Measurements from ENCODE around the gene TUT7.
"Not testable (repeated sequence)": the region's sequence is repeated elsewhere in the genome, so short reads cannot be mapped to it uniquely, and the experiment has no call there.

The TUT7 gene

DNA sequence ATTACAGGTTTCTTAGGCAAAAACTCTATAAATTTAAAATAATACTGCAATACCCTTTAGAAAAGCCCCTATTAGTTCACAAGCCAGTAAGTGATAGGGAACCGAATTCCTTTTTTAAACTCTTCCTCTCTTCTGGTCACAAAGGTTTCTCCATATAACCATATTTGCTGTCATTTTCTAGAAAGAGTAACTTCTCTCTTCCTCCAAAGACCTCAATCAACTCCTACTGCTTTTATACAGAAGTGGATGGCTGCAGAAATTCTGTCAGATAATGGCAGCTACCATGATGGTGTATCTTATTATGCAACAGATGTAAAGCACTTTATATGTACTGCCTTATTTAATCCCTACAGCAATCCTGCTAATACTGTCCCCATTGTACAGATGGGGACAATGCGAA is 6.2 kb downstream of the TUT7 start:
- no peak for DNase-seq (ENCODE audit: low spot score)

DNA sequence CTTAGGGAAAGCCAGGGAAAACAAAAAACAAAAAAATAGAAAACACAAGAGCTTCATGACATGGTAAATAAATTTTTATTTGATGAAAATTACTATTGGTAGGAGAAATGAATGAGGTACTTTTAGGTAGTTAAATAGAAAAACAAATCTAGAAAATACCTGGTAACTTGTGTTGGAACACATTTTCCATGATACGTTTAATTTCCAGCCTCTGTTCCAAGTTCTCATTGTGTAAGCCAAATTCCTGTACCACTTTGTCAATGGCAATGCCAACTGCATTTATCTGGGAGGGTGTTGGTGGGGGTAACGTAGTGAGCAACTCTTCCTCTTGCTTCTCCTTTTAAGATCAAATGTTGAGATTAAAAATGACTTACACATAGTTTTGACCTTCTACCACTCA is 9.4 kb downstream of the TUT7 start:
- DNase-seq (ENCODE audit: low spot score) = no peak

DNA sequence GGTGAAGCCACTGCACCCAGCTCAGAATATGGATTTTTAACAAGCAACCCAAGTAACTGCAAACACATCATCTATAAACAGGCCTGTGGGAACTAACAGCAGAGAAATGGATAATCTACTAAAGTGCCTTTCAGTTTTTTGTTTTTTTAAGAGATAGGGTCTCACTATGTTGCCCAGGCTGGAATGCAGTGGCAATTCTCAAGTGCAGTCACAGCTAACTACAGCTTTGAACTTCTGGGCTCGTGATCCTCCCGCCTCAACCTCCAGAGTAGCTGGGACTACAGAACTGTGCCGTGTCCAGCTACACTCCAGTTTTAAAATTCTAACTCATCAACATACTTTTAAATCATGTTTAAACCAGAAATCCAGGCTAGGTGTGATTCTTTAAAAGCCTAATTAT is 11.9 kb downstream of the TUT7 start:
- no peak for DNase-seq (ENCODE audit: low spot score)

DNA sequence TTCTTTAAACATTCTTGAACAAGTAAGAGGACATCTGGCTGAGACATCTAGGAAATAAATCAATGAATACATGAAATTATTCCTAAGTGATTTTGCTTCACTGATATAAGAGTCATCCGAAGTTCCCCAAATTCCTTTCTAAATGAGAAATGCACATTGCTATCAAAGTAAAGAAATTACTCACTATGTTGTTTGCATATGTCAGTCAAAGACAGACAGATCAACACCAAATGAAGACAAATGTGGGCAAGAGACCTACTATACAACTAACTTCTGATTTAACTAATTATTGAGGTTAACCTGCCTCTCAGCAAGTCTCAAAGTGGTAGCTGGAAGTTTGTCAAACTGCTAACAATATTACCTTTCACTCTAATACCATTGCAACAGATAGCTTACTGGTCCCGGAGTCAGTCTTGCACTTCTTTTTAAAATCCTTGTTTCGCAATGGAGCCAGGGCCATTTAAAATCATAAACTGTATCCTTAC is 13.2 kb downstream of the TUT7 start:
- DNase-seq (ENCODE audit: low spot score) = no peak

DNA sequence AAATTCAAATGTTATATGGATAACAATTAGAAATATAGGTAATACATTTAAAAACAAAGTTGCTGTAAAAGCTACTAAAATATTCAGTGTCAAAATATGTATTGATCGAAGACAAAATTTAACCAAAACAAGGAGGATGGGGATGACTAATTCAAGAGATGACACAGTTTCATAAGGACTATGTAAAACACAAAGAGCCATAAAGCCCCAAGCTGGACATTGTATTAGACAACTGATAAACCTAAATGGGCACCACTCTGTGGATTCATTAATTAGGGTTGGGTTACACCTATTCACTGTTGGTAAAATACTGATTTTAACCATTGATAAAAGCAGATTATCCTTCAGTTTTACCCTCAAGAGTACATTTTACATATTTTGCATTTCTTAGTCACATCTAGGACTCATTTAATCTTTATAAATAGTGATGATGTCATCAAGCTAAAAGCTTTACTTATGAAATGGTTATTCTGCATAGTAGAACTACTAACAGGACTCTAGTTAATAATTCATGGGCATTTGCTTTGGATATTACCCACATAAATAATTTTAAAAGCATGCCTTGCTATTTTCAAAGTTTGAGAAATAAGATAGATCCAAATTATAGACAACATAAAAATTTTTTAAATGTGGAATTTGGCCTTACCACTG is 13.7 kb downstream of the TUT7 start:
- DNase-seq (ENCODE audit: low spot score) = no peak

DNA sequence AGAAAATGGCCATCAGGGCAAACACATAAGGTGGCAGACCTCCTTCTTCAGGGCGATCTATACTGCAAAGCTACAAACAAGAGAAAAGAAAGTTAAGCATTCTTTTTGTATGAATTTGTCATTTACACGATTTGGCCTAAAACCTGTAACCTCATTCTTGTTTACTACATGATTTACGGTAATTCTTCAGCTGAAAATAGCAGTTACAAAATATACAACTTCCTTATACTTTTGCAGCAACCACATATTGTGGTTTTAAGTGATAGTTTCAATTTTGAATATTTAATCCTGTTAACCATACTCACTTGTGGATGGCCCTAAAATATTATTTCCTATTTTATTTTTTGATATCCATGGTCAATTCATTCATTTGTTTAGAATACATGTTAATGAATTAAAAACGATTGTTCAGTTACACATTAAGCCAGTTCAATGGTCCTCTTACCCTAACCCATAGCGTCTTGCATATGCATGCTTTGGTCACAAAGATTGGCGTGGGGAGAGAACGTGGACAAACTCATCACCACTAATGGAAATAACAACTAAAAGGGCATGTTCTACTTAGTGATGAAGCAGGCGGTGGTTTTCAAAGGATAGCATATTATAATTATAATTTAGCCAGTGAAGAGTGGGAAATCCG is 16.6 kb downstream of the TUT7 start:
- no peak for DNase-seq (ENCODE audit: low spot score)

DNA sequence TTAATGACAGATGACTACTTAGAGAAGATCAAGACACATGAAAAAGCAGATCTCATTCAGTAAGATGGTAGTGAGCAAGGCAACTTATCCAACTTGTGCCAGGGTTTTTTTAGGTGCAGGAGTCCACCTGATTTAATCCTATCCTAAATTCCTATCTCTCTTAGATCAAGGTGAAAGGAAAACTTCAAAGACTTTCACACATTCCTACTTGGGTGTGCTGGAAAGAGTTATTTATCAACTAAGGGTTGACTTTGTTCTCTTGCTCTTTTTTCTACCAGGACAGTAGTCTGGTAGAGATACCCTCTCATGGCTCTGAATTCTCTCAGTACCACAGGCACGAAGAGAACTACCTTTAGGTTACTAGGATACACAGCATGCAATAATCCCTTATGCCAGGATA is 18.2 kb downstream of the TUT7 start:
- DNase-seq (ENCODE audit: low spot score) = no peak

DNA sequence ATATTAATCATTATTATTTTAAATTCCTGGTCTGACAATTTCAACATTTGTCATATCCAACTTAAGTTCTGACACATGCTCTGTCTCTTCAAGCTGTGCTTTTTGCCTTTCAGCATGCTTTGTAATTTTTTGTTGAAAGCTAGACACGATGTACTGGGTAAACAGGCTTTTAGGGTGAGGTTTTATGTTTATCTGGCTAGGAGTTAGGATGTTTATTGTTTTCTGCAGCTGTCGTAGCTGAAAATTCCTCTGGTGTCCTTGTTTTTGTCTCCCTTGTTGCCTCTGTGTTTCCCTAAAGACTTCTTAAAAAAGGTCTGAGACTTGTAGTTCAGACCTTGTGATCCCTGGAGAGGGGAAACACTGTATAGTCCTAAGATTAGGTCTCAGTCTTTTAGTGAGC is 20.6 kb downstream of the TUT7 start:
- no peak for DNase-seq (ENCODE audit: low spot score)

DNA sequence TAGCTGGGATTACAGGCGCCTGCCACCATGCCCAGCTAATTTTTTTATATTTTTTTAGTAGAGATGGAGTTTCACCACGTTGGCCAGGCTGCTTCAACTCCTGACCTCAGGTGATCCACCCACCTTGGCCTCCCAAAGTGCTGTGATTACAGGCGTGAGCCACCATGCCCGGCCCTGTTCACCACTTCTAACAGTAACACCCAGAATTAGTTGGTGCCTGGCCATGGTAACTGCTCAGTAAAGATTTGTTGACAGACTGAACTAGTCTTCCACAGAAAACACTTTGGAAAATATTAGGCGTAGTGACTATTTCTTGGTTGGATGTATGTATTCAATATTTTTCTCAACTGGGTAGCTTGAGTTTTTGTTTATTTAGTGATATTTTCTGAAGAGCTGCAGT is 24.0 kb downstream of the TUT7 start:
- no peak for DNase-seq (ENCODE audit: low spot score)

DNA sequence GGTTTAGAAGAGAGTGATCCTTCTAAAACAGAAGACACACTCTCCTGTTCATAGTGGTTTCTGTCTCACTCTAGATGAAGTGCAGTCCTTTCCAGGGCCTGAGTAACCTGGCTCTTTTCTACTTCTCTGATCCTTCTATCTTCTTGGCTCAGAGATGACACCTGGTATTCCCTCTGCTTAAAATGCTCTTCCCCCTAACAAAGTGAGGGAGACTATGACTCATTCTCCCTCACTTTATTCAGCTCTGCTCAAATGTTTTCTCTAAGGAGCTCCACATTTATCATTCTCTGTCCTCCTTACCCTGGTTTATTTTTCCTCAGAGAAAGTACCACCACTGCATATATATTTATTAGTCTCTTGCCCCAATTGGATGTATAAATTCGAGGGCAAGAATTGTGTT is 24.6 kb downstream of the TUT7 start:
- DNase-seq (ENCODE audit: low spot score) = no peak

DNA sequence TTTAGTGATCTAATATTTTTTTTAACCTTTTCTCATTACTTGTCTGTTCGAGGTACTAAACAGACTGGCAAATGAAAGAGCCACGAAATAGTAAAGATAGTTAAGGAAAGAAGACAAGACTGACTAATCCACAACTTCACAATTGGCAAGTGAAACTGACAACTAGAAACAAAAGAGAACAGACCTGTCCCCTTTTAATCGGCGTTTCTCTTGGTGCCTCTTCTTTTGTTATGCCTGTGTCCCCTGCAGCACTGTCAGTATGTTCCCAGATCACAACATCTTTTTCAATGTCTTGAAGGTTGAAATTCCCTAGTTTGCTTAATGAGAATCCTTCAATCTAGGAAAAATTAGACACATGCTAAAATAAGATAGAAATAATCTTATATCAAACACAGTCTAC is 26.1 kb downstream of the TUT7 start:
- no peak for DNase-seq (ENCODE audit: low spot score)

DNA sequence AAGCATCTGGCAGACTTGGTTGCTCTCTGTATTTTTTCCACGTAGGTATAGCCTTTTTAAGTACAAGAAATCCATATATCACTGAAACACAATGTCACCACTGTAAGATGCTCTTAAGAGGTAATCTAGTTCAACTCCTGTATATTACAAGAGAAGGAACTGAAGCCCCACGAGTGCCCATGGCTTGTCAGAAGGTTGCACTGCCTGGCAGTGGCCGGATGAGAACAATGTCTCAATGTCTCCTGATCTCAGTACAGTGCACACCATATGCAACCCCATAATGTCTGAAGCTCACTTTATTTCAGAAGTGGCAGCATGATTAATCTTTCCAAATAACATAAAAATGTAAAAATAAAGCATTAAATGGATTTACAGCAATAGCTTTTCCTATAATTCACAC is 27.7 kb downstream of the TUT7 start:
- DNase-seq (ENCODE audit: low spot score) = no peak

DNA sequence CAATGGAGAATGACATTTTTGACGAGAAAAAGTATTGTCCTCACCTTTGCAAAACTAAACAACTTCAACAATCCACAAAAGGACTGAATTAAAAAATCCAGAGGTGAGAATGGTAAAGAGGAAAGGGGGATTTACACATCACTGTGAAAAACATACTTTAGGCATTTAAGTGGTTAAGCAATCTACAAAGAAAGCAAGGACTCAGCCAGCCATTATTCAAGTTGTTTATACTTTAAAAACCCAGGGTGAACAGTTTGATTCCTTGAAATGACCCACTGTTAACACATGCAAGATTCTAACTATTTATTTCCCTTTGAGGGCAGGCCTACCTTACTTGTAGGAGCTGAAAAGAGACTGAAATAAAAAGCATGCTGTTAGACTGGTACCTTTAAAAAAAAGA is 29.3 kb downstream of the TUT7 start:
- no peak for DNase-seq (ENCODE audit: low spot score)

DNA sequence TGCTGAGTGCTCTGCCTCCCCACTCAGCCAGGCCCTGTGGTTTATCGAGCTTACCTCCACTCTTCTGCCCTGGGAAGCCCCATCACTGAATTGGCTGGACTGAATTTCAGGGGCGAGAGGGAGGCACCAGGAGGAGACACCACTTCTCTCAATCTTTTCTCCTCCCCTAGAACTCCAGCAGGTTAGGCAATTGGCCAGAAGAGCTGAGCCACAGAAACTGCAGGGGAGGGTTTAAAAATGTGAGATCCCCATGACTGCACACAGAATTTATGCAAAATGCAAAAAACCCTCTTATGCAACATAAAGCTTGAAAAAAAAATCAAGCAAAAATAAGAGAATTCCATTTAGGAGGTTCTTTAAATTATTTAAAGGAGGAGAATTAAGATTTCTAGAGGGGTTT is 29.9 kb downstream of the TUT7 start:
- DNase-seq (ENCODE audit: low spot score) = no peak

DNA sequence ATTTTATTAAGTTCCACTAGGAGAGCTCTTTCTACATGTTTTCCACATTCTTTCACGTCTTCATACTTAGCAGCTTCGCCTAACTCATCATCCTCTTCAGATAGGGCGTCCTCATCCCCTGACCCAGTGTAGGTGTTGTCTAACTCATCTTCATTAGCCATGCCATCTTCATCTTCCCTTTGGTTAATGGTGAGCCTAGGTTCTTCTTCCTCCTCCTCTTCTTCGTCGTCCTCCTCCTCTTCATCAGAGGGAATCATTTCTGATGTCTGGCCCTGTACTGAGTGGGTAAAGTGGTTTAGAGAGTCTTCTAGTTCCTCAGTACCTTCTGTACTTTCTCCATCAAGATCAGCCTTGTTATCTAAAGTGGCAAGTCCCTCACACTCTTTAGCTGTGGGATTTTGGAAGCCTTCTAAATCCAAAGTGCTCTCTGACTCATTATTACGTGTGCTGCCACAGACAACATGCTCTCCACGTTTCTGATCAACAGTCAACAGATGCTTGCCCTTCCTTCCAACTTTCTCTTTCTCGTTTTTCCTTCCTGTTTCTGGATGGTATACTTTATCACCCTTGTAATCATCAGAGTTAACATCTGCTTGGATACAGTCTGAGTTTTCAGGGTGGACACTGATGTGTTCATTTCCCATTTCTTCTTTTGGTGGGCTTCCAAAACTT is 31.1 kb downstream of the TUT7 start:
- no peak for DNase-seq (ENCODE audit: low spot score)

DNA sequence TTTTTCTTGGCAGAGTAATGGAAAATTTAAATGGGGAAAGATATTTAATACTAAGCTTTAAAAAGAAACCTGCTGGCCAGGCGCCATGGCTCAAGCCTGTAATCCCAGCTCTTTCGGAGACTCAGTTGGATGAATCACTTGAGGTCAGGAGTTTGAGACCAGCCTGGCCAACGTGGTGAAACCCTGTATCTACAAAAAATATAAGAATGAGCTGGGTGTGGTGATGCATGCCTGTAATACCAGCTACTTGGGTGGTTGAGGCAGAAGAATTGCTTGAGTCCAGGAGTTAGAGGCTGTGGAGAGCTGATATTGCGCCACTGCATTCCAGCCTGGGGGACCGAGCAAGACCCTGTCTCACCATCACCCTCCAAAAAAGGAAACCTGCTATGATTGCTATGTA is 32.8 kb downstream of the TUT7 start:
- no peak for DNase-seq (ENCODE audit: low spot score)

DNA sequence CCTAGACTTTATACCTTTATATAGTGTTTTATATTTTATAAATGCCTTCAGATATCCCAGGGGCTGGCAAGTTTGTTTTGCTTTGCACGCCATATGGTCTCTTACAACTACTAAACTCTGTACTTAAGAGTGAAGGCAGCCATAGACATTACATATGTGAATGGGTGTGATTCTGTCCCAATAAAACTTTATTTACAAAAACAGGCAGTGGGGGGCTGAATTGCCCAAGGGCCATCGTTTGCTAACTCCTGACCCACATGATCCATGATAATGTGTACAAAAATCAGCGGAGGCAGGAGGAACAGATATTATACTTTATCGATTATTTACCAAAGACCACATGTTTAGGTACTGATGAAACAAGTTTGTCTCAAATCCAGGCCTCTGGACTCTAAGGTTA is 36.0 kb downstream of the TUT7 start:
- DNase-seq (ENCODE audit: low spot score) = no peak

DNA sequence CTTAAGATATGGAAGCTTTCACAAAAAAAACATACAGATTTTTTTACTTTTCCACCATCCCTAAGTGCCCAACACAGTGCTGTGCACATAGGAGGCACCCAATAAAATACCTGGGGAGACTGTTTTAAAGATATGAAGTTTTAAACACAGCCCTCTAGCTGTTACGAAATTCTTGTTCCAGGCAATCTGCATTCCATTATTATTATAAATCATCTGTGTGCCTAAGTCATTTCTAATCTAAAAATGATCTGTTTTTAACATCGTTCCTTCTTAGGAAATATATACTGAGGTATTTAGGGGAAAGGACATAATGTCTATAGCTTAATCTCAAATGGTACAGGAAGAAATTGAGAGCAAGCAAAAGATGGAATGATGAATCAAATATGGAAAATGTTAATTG is 39.1 kb downstream of the TUT7 start:
- DNase-seq (ENCODE audit: low spot score) = no peak

DNA sequence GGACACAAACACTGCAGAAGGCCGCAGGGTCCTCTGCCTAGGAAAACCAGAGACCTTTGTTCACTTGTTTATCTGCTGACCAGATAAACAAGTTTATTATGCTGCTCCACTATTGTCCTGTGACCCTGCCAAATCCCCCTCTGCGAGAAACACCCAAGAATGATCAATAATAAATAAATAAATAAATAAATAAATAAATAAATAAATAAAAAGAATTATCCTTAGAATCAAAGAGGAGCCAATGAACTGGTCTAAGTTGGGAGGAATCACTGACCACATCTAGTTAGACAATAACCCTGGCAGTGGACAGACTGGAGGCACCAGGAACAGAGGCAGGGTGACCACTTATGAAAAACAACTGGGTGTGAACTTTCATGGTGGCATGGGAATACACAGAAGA is 41.3 kb downstream of the TUT7 start:
- not testable (repeated sequence) for DNase-seq (ENCODE audit: low spot score)

DNA sequence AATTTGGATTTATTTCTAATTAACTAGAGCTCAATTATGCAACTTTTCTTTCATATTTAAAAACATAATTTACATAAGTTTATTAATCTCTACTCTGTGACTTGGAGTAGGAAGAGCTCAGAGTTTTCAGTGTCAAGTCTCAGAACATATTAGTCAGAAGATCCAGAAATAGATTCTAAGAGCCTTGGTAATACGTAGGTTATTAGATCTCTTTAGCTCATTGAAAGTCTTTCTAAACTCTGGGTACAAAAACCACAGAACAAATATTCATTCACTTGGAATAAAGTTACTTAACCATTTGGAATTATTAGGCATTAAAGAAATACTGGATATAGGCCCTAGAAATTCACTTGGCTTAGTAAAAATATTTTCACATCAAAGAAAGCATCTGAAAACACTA is 45.5 kb downstream of the TUT7 start:
- no peak for DNase-seq (ENCODE audit: low spot score)

DNA sequence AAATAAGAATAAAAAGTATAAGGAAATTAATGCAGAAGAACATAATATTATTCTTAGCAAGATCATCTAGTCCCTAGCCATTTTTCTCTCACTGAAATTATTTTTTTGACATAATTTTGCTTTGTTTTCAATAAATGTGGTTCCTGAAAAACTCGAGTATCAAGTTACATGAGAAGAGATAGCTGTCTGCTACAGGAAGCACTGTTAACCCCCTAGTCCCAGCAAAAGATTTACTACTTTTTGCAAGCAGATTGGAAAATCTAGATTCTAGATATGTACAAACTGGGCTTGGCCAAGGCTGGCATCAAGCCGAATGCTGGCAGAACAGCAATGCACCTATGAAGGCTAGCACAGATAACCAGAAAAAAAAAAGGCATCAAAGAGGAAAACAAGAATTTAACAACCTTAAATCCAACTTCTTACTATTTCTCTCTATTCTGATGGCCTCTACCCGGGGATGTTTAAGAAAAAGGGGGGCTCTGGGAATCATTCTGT is 49.9 kb downstream of the TUT7 start:
- DNase-seq (ENCODE audit: low spot score) = no peak

DNA sequence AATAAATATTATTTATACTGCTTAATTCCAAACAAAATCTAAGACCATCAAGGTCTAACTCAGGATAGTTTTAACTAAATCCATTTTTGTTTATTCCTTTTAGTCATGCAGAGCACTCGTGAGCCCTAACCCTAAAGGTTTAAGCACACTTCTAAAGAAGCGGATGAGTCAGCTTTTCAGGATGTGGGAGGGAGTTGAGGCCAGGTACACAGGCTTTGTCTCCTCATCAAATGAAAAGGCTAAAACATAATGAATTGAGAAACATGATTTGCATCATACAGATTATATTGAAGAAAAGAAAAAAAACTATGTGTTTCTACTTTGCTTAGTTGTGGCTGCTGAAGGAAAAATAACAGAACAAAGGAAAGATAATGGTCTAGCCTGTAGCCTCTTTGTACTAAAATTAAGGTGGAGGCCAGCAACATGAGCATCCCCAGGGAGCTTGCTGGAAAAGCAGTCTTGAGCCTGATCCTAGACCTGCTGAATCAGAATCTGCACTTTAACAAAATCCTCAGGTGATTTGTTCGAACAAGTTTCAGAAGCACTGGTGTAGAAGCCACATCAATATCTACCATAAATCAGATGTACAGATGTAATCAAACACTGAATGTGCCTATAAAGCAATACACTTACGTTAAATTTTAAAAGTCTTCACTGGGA is 50.8 kb downstream of the TUT7 start:
- DNase-seq (ENCODE audit: low spot score) = no peak

DNA sequence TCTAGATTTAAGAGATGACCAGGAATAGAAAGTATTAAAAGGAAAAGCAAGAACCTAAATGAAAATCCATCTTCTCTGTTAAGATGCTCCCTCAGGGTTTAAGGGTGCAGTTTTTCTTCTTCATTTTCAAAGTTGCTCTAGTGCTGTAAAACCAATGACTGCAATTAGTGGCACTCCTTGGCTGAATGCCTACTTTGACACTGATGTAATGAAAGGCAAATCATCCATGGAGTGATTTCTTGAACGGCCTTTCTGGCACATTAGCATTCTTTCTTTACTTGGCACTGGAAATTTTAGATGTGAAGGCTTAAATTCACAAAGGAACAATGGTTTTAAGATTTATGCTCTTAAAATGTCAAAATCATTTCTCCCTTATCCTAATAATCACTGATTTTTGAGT is 52.5 kb downstream of the TUT7 start:
- no peak for DNase-seq (ENCODE audit: low spot score)

Measured in cerebellar cortex (tissue), 1 donor.